Endothelial cell of umbilical vein (primary cell): ENCODE measurements around the gene CACNA1C. TPM values are rescaled to one million over a fixed set of nuclear protein-coding genes. Genes with fewer than 3 reads are reported as not detected.

Experiments used
- BruUV-seq: library from RNA; stranded (reverse); fragments of 400-500 nt; replicated peaks from 2 replicates; lab custom pipeline; 2021; lab: Mats Ljungman, UMichigan
- CTCF ChIA-PET: fragments of 300-600, 350-600 bp; sonication (Branson Sonifier 250); formaldehyde crosslinking; loops from one replicate; lab custom pipeline; 2021; ENCODE audit warnings: antibody characterized with exemption, inconsistent platforms; lab: Charles Lee
- POLR2A ChIA-PET: fragments of 300-600, 350-600 bp; sonication (Branson Sonifier 250); formaldehyde crosslinking; loops from one replicate; lab custom pipeline; 2021; ENCODE audit warnings: antibody characterized with exemption, inconsistent platforms; lab: Charles Lee
- DNase-seq: peaks from one replicate; pipeline ENCODE4 v3.0.0-alpha.2; 2011; ENCODE audit warnings: low read depth, low spot score
- FAIRE-seq: peaks from 2 replicates; lab custom pipeline; 2011; peaks lifted over from hg19 to GRCh38; lab: Jason Lieb, UNC
- H2AFZ ChIP-seq: 2 replicates; pipeline ENCODE4 v1.6.0; 2012; ENCODE audit warnings: low read depth, low read length, control low read depth, inconsistent platforms
- H3K27ac ChIP-seq: 2 replicates; pipeline ENCODE4 v1.5.1; 2011; ENCODE audit warnings: low read depth, mild to moderate bottlenecking, control low read depth, low read length, moderate library complexity; ENCODE audit not compliant: insufficient read depth
- H3K27me3 ChIP-seq, 2 experiments: 2 replicates each; pipeline versions ENCODE4 v1.6.0 to v1.6.1; 2011; ENCODE audit warnings: low read length in 2 of 2, mixed read lengths in 1 of 2; ENCODE audit not compliant: control insufficient read depth in 2 of 2, insufficient read depth in 2 of 2
- H3K36me3 ChIP-seq, 2 experiments: 2 replicates in 1 of 2; 3 replicates in 1 of 2; pipeline ENCODE4 v1.5.1; 2011; ENCODE audit warnings: low read length in 2 of 2, mild to moderate bottlenecking in 1 of 2, moderate library complexity in 1 of 2; ENCODE audit not compliant: control insufficient read depth in 2 of 2, insufficient read depth in 2 of 2; ENCODE audit errors: extremely low read depth in 1 of 2
- H3K4me1 ChIP-seq: 3 replicates; pipeline ENCODE4 v1.5.1; 2011; ENCODE audit warnings: mild to moderate bottlenecking, low read length; ENCODE audit not compliant: control insufficient read depth, insufficient read depth; ENCODE audit errors: extremely low read depth
- H3K4me2 ChIP-seq: 2 replicates; pipeline ENCODE4 v1.6.1; 2011; ENCODE audit warnings: low read length, control low read depth, mixed read lengths; ENCODE audit not compliant: insufficient read depth
- H3K4me3 ChIP-seq, 3 experiments: fragments of 200-600 bp in 1 of 3; sonication (generic), shearing (Covaris generic) in 1 of 3; replicated peaks in 1 of 3; 2 replicates each; pipeline ENCODE4 v1.5.1; 2011 to 2016; ENCODE audit warnings: control low read depth in 3 of 3, low read length in 3 of 3, mild to moderate bottlenecking in 2 of 3, inconsistent platforms in 1 of 3, low read depth in 1 of 3, moderate library complexity in 1 of 3; ENCODE audit not compliant: insufficient read depth in 1 of 3
- H3K79me2 ChIP-seq: 2 replicates; pipeline ENCODE4 v1.6.0; 2012; ENCODE audit warnings: low read length, inconsistent platforms; ENCODE audit not compliant: control insufficient read depth, insufficient read depth
- H3K9ac ChIP-seq: replicated peaks from 2 replicates; pipeline ENCODE3; 2011; ENCODE audit warnings: low read length, control low read depth; ENCODE audit not compliant: insufficient read depth; ENCODE audit errors: extremely low read depth
- H3K9me1 ChIP-seq: replicated peaks from 3 replicates; pipeline ENCODE4 v1.6.0; 2011; ENCODE audit warnings: mild to moderate bottlenecking, low read length; ENCODE audit not compliant: control insufficient read depth, insufficient read depth; ENCODE audit errors: extremely low read depth
- H3K9me3 ChIP-seq: replicated peaks from 2 replicates; pipeline ENCODE4 v1.5.1; 2012; ENCODE audit warnings: low read length, inconsistent platforms; ENCODE audit not compliant: control insufficient read depth, insufficient read depth
- H4K20me1 ChIP-seq: replicated peaks from 2 replicates; pipeline ENCODE3; 2011; ENCODE audit warnings: mild to moderate bottlenecking, low read length; ENCODE audit not compliant: control insufficient read depth, insufficient read depth; ENCODE audit errors: extremely low read depth
- EZH2 ChIP-seq: IDR thresholded peaks from 2 replicates; pipeline ENCODE4 v1.6.1; 2012; ENCODE audit warnings: borderline replicate concordance, low read depth, mild to moderate bottlenecking, moderate library complexity, low read length, inconsistent platforms; ENCODE audit not compliant: severe bottlenecking
- FOS ChIP-seq: IDR thresholded peaks from 2 replicates; pipeline ENCODE4 v1.6.1; 2011; ENCODE audit warnings: mild to moderate bottlenecking, low read length, moderate library complexity, borderline replicate concordance; ENCODE audit not compliant: insufficient read depth
- GATA2 ChIP-seq: IDR thresholded peaks from 2 replicates; pipeline ENCODE4 v1.7.0; 2011; ENCODE audit warnings: low read depth, mild to moderate bottlenecking, moderate library complexity, mixed read lengths, low read length; ENCODE audit not compliant: insufficient read length, insufficient read depth
- JUN ChIP-seq: IDR thresholded peaks from 2 replicates; pipeline ENCODE4 v1.6.1; 2011; ENCODE audit warnings: borderline replicate concordance, low read depth; ENCODE audit not compliant: insufficient read length, insufficient read depth
- MYC ChIP-seq: IDR thresholded peaks from one replicate; pipeline ENCODE4 v1.6.1; 2011; ENCODE audit warnings: mild to moderate bottlenecking, low read depth, low read length
- POLR2A ChIP-seq: IDR thresholded peaks from 2 replicates; pipeline ENCODE4 v1.6.1; 2012; ENCODE audit warnings: low read depth, mild to moderate bottlenecking, control low read depth, low read length
- POLR2AphosphoS5 ChIP-seq: IDR thresholded peaks from 2 replicates; pipeline ENCODE4 v1.6.1; 2012; ENCODE audit warnings: low read depth, mild to moderate bottlenecking, control low read depth, low read length, moderate library complexity; ENCODE audit not compliant: insufficient read depth
- dilution Hi-C: fragments of 300-500 bp; cut with MboI; formaldehyde crosslinking; loops from one replicate; pipeline ENCODE4 v1.15.0; 2019; ENCODE audit warnings: low sequenced_read_pairs; ENCODE audit not compliant: extremely low pct_ligation_motif_present
- intact Hi-C: fragments of 100-400 bp; cut with micrococcal nuclease; formaldehyde crosslinking; loops from one replicate; pipeline ENCODE4 v1.10.0; 2022
- polyA plus RNA-seq, 4 experiments: library from polyadenylated mRNA; depleted of rRNA in 3 of 4; stranded (reverse) in 3 of 4; unstranded in 1 of 4; fragments of >200 nt; gene quantifications; 2 replicates each; pipeline versions ENCODE4 v1.2.1 to v1.2.3, GENCODE V29; 2011 to 2012; ENCODE audit warnings: missing spikeins in 1 of 4
- total RNA-seq: library from RNA; stranded (reverse); gene quantifications from 2 replicates; pipeline ENCODE4 v1.2.3, GENCODE V29; 2021
- TF ChIP-seq, protein P1 (sequence below), 2 donors: IDR thresholded peaks; 1 replicate in 1 of 2; 2 replicates in 1 of 2; pipeline ENCODE4 v1.5.1; 2011; ENCODE audit warnings: low read length in 2 of 2, mild to moderate bottlenecking in 2 of 2, moderate library complexity in 2 of 2, control low read depth in 1 of 2, inconsistent platforms in 1 of 2, low read depth in 1 of 2; ENCODE audit not compliant: insufficient read depth in 1 of 2; ENCODE audit errors: extremely low read depth in 1 of 2
- TF ChIP-seq, protein P2 (sequence below): IDR thresholded peaks from 2 replicates; pipeline ENCODE4 v1.6.1; 2011; ENCODE audit not compliant: insufficient read depth, insufficient read length

CACNA1C gene
- total and polyA plus RNA-seq, 2 donors (not counting 3 experiments of a cell fraction or from before 2014, with no cell fraction given), result not detected

DNA sequence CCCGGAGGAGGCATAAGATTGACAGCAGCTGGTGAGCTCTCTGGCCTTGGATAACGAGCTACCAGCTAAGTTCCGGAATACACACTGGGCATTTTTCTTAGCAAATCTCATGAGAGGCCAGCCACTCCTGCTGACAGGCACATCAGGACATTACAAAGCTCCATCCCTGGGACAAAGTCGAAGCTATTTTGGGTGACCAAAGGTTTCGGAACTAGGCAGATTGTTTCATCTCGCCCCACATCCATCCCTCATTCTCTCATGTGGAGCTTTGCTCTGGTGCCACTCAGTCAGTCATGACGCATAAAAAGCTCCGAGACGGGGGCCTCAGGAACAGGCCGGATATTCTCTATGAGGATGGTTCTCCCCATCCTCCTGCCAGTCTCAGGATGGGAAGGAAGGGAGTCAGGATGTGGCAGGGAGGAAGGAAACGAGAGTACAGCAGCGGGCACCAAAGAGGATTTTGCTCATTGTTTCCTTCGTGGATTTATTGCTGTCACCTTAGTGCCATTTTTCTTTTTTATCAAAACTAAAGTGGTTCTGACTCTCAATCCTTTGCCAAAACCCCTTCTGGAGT, 488.9 kb downstream of the CACNA1C start:
- intact Hi-C loops, result no loop called here
- no peak for DNase-seq

DNA sequence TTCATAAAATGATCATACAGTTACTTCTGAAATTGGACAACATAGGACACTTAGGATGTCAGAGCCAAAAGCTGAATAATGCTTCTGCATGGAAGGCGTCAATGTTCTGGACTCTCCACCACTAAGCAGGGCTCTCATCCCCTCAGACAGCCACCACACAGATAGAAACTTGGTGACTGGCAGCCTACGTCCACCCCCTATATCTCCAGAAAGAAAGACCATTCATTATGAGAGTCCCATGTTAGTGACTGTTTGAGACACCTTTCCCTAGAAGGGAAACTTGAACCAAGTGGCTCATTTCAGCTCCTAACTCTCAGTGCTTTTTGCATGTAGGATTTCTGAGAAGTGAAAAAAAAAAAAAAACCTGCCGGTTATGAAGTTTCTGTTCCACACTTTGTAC, 491.0 kb downstream of the CACNA1C start:
- H4K20me1 ChIP-seq, result no peaks in the 10 kb centered on the region
- BruUV-seq, result no TSS peak
- no peaks in the 10 kb centered on the region for H3K9me1 ChIP-seq
- H3K4me2 ChIP-seq, result no peak overlapping the region
- intact Hi-C loops (no loop called here), dilution Hi-C loops (no loop called here)
- H2AFZ ChIP-seq, result no peak overlapping the region
- TF ChIP-seq EZH2, result no peak
- TF ChIP-seq GATA2, result no peak
- no peak for TF ChIP-seq POLR2A
- no peak for TF ChIP-seq POLR2AphosphoS5
- TF ChIP-seq FOS, result no peak
- TF ChIP-seq MYC, result no peak
- TF ChIP-seq, protein P1, sequence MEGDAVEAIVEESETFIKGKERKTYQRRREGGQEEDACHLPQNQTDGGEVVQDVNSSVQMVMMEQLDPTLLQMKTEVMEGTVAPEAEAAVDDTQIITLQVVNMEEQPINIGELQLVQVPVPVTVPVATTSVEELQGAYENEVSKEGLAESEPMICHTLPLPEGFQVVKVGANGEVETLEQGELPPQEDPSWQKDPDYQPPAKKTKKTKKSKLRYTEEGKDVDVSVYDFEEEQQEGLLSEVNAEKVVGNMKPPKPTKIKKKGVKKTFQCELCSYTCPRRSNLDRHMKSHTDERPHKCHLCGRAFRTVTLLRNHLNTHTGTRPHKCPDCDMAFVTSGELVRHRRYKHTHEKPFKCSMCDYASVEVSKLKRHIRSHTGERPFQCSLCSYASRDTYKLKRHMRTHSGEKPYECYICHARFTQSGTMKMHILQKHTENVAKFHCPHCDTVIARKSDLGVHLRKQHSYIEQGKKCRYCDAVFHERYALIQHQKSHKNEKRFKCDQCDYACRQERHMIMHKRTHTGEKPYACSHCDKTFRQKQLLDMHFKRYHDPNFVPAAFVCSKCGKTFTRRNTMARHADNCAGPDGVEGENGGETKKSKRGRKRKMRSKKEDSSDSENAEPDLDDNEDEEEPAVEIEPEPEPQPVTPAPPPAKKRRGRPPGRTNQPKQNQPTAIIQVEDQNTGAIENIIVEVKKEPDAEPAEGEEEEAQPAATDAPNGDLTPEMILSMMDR (IDR thresholded peaks at IDR 0.05; ENCODE audit: extremely low read depth in 1 of 2, insufficient read depth in 1 of 2, low read depth in 1 of 2, low read length in 2 of 2), result no peak
- TF ChIP-seq, protein P2, sequence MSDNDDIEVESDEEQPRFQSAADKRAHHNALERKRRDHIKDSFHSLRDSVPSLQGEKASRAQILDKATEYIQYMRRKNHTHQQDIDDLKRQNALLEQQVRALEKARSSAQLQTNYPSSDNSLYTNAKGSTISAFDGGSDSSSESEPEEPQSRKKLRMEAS, result no peak
- TF ChIP-seq JUN, result no peak
- CTCF ChIA-PET, result no interaction called here
- H3K9ac ChIP-seq, result no peak overlapping the region
- FAIRE-seq, result no peak
- no peaks in the 10 kb centered on the region for H3K36me3 ChIP-seq
- no peak overlapping the region for H3K4me3 ChIP-seq
- H3K9me3 ChIP-seq, result no peaks in the 10 kb centered on the region
- no peaks in the 10 kb centered on the region for H3K27me3 ChIP-seq
- no peaks in the 10 kb centered on the region for H3K79me2 ChIP-seq
- POLR2A ChIA-PET, result no interaction called here
- DNase-seq, result no peak
- H3K4me1 ChIP-seq, result no peaks in the 10 kb centered on the region
- no peak overlapping the region for H3K27ac ChIP-seq

More for the DNA sequence above, 488.9 kb downstream of the CACNA1C start:
- H3K4me1 ChIP-seq, result no peaks in the 10 kb centered on the region
- FAIRE-seq, result no peak
- TF ChIP-seq EZH2, result no peak
- no peaks in the 10 kb centered on the region for H3K36me3 ChIP-seq
- CTCF ChIA-PET, result no interaction called here
- H3K4me3 ChIP-seq, result no peak overlapping the region
- dilution Hi-C loops, result no loop called here
- no peaks in the 10 kb centered on the region for H3K79me2 ChIP-seq
- H3K27me3 ChIP-seq, result no peaks in the 10 kb centered on the region
- H3K27ac ChIP-seq, result no peak overlapping the region
- no TSS peak for BruUV-seq
- POLR2A ChIA-PET, result no interaction called here
- H3K4me2 ChIP-seq, result no peak overlapping the region
- H3K9me3 ChIP-seq, result no peaks in the 10 kb centered on the region
- H4K20me1 ChIP-seq, result no peaks in the 10 kb centered on the region
- H2AFZ ChIP-seq, result no peak overlapping the region
- H3K9me1 ChIP-seq, result no peaks in the 10 kb centered on the region
- no peak overlapping the region for H3K9ac ChIP-seq
